Right atrium auricular region (tissue), 2 donors: ENCODE data around the gene ST14. TPM values are rescaled to one million over a fixed set of nuclear protein-coding genes. Genes with fewer than 3 reads are reported as not detected.

ENCODE experiments used
- DNase-seq: peaks from one replicate; pipeline ENCODE4 v3.0.0-alpha.2; 2019; ENCODE audit warnings: low spot score
- H3K27ac ChIP-seq, 2 donors: fragments of 200-600 bp; sonication (generic); 1 replicate in 1 of 2; 2 replicates in 1 of 2; pipeline ENCODE4 v1.5.1; 2016 to 2019
- H3K27me3 ChIP-seq, 2 donors: fragments of 200-600 bp; sonication (generic); one replicate each; pipeline versions ENCODE4 v1.5.1 to v1.6.0; 2017 to 2019
- H3K36me3 ChIP-seq: fragments of 200-600 bp; sonication (generic); one replicate; pipeline ENCODE4 v1.5.1; 2016
- H3K4me1 ChIP-seq, 2 donors: fragments of 200-600 bp; sonication (generic); one replicate each; pipeline versions ENCODE4 v1.5.1 to v1.6.0; 2017 to 2019
- H3K4me3 ChIP-seq, 2 donors: fragments of 200-600 bp; sonication (generic); 1 replicate in 1 of 2; 2 replicates in 1 of 2; pipeline ENCODE4 v1.5.1; 2017 to 2019; ENCODE audit warnings: mild to moderate bottlenecking in 1 of 2, moderate library complexity in 1 of 2
- H3K9me3 ChIP-seq, 2 donors: fragments of 200-600 bp; sonication (generic); one replicate each; pipeline ENCODE4 v1.5.1; 2019
- total RNA-seq, 2 donors: library from RNA; depleted of rRNA; stranded (reverse); fragments of >200 nt; gene quantifications; one replicate each; pipeline ENCODE4 v1.1.0, GENCODE V29; 2016
- TF ChIP-seq, protein P1 (sequence below), 2 donors: fragments of 200-600 bp; sonication (generic); IDR thresholded peaks; one replicate each; pipeline ENCODE4 v1.5.1; 2019; ENCODE audit warnings: antibody characterized with exemption in 2 of 2

The ST14 gene
- total RNA-seq, 2 donors from 2014 or later = 0.85 to 6.0 TPM

DNA sequence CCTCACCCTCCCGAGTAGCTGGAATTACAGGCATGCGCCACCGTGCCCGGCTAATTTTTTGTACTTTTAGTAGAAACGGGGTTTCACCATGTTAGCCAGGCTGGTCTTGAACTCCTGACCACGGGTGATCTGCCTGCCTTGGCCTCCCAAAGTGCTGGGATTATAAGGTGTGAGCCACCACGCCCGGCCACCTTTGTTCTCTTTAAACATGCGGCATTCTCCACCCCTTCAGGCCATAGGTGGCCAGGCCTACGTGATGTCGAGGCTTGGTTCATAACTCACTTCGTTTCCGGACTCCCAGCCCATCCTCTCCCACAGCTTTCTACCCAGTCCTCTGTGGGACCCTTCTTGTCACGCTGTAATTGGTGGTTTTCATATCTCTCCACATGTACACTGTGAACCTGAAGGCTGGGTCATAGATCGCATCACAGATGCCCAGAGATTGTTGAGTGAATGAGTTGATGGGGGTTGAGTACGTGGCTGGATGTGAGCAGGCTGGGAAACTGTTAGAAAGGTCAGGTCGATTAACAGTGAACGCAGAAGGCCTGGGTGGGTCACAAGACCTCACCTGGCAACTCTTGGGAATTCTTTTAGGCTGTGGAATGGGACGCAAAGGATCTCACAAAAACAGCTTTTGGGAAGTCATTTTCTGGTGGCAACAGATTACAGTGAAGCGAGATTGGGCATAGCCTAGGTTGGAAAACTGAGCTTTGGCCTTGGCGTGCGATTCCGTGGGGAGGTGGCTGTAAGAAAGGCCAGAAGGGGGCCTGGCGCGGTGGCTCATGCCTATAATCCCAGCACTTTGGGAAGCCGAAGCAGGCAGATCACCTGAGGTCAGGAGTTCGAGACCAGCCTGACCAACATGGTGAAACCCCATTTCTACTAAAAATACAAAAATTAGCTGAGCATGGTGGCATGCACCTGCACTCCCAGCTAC, 44.5 kb downstream of the ST14 start:
- no peak overlapping the region for H3K4me3 ChIP-seq
- H3K4me1 ChIP-seq = no peaks in the 10 kb centered on the region
- no peaks in the 10 kb centered on the region for H3K27me3 ChIP-seq
- TF ChIP-seq, protein P1, sequence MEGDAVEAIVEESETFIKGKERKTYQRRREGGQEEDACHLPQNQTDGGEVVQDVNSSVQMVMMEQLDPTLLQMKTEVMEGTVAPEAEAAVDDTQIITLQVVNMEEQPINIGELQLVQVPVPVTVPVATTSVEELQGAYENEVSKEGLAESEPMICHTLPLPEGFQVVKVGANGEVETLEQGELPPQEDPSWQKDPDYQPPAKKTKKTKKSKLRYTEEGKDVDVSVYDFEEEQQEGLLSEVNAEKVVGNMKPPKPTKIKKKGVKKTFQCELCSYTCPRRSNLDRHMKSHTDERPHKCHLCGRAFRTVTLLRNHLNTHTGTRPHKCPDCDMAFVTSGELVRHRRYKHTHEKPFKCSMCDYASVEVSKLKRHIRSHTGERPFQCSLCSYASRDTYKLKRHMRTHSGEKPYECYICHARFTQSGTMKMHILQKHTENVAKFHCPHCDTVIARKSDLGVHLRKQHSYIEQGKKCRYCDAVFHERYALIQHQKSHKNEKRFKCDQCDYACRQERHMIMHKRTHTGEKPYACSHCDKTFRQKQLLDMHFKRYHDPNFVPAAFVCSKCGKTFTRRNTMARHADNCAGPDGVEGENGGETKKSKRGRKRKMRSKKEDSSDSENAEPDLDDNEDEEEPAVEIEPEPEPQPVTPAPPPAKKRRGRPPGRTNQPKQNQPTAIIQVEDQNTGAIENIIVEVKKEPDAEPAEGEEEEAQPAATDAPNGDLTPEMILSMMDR (IDR thresholded peaks at IDR 0.05) = no peak
- no peaks in the 10 kb centered on the region for H3K9me3 ChIP-seq
- no peaks in the 10 kb centered on the region for H3K36me3 ChIP-seq
- no peak overlapping the region for H3K27ac ChIP-seq
- no peak for DNase-seq

DNA sequence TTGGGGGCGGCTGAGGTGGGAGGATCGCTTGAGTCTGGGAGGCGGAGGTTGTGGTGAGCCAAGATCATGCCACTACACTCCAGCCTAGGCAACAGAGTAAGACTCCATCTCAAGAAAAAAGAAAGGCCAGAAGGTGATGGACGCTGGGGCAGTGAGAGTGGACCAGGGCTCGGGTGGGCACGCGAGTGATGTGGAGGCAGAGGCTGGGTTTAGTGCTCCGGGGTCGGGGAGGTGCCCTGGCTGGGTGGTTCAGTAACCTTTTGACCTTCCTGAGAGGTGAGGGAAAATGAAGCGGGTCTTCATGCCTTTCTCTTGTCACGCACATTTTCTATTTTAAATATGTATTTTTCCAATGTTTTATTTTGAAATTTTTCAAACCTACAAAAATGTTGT, 45.1 kb downstream of the ST14 start:
- Histone ChIP-seq H3K36me3 (no peaks in the 10 kb centered on the region), H3K9me3 (no peaks in the 10 kb centered on the region), H3K4me1 (no peaks in the 10 kb centered on the region), H3K4me3 (no peak overlapping the region), H3K27me3 (no peaks in the 10 kb centered on the region), H3K27ac (no peak overlapping the region)
- DNase-seq = no peak
- TF ChIP-seq, protein P1 (IDR thresholded peaks at IDR 0.05) = no peak

DNA sequence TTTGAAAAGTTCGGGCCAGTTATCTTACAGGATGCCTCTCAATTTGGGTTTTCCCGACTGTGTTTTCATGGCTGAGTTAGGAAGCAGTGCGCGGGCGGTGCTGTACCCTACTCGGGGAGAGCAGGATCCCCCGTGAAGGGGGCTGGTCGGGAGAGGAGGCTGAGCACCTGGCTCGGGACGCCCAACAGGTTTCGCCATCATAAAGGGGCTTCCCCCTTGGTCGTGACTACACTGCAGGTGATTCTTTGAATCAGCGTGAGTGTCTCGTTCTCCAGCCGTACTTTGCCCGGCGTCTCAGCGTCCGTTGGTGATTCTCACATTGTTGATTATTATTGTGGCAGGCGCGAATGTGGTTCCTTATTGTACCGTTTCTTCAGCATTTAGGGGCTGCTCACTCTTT, 46.6 kb downstream of the ST14 start:
- H3K27ac ChIP-seq = no peak overlapping the region
- no peaks in the 10 kb centered on the region for H3K27me3 ChIP-seq
- no peaks in the 10 kb centered on the region for H3K36me3 ChIP-seq
- TF ChIP-seq, protein P1 (IDR thresholded peaks at IDR 0.05) = no peak
- H3K4me1 ChIP-seq = no peaks in the 10 kb centered on the region
- H3K9me3 ChIP-seq = no peaks in the 10 kb centered on the region
- H3K4me3 ChIP-seq = no peak overlapping the region
- no peak for DNase-seq

DNA sequence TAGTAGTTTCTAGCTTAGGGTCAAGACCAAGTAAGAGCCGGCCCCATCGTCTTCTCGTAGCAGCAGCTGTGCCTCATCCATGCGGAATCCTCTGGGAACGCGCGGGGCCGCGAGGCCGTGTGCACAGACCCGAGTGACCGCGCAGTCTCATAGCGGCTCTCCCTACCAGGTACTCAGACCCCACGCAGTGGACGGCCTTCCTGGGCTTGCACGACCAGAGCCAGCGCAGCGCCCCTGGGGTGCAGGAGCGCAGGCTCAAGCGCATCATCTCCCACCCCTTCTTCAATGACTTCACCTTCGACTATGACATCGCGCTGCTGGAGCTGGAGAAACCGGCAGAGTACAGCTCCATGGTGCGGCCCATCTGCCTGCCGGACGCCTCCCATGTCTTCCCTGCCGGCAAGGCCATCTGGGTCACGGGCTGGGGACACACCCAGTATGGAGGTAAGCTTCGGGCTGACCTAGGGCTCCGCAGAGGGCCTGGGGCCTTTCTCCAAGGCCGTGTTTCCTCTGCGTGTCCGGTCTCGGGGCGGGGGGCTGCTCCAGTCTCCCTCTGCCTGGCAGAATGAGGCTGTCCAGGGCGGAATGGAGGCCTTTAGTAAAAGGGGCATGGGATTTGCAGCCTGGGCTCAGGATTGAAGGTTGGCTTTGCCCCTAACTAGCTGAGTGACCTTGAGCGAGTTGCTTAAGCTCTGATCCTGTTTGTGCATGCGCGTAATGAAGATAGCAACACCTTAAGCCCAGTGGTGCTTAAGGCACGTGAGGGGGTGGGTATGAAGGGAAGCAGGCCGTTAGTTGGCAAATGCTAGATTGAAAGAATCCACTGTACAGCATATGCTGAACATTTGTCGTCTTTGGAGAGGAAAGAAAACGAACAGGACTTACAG, 48.9 kb downstream of the ST14 start:
- Histone ChIP-seq H3K27me3 (no peaks in the 10 kb centered on the region), H3K36me3 (no peaks in the 10 kb centered on the region), H3K27ac (no peak overlapping the region), H3K4me1 (peaks cover 0 to 9% of the 10 kb centered on the region in 2 donors), H3K4me3 (no peak overlapping the region), H3K9me3 (no peaks in the 10 kb centered on the region)
- TF ChIP-seq, protein P1 (IDR thresholded peaks at IDR 0.05) = no peak
- no peak for DNase-seq

DNA sequence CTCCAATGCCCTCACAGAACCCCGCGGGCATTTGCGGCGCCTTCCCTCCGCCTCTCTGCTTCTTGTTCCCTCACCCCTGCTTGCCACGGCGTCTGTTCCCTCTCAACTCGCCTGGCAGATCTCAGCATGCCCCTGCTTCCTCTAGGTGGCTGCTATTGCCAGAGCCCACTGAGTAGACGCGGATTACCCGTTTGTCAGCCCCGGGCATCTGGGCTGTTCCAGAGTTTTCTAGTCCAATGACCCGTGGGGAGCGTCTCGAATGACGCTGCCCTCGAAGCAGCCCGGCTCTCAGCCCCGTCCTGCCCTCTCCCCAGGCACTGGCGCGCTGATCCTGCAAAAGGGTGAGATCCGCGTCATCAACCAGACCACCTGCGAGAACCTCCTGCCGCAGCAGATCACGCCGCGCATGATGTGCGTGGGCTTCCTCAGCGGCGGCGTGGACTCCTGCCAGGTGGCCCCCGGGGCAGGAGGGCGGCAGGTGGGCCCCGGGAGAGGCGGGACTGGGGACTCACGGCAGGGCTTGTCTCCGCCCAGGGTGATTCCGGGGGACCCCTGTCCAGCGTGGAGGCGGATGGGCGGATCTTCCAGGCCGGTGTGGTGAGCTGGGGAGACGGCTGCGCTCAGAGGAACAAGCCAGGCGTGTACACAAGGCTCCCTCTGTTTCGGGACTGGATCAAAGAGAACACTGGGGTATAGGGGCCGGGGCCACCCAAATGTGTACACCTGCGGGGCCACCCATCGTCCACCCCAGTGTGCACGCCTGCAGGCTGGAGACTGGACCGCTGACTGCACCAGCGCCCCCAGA, 49.7 kb downstream of the ST14 start:
- Histone ChIP-seq H3K4me1 (peaks cover 0 to 9% of the 10 kb centered on the region in 2 donors), H3K27ac (no peak overlapping the region), H3K36me3 (no peaks in the 10 kb centered on the region), H3K9me3 (no peaks in the 10 kb centered on the region), H3K27me3 (no peaks in the 10 kb centered on the region), H3K4me3 (no peak overlapping the region)
- DNase-seq = peak; percentile 54
- TF ChIP-seq, protein P1 (IDR thresholded peaks at IDR 0.05) = no peak
